HG03108 (cell line): Measurements from ENCODE around the gene NANOS2.
"Not testable (repeated sequence)": the region's sequence is repeated elsewhere in the genome, so short reads cannot be mapped to it uniquely, and the experiment has no call there.

Experiments used
- ATAC-seq: cut with Tn5 transposase; IDR thresholded peaks from one replicate; pipeline ENCODE4 v1.9.1; 2021; ENCODE audit warnings: moderate library complexity; ENCODE audit not compliant: unreplicated experiment

NANOS2 gene

GRCh38 chr19:45897261-45897812 lies 17.2 kb downstream of the NANOS2 start:
- ATAC-seq, result no peak

- ATAC-seq, result not testable (repeated sequence)
Measured at GRCh38 chr19:45895983-45896599, 18.5 kb downstream of the NANOS2 start.

- no peak for ATAC-seq
Measured at GRCh38 chr19:45895519-45895972, 19.0 kb downstream of the NANOS2 start.

GRCh38 chr19:45890877-45891276 lies 23.7 kb downstream of the NANOS2 start:
- no peak for ATAC-seq

DNA sequence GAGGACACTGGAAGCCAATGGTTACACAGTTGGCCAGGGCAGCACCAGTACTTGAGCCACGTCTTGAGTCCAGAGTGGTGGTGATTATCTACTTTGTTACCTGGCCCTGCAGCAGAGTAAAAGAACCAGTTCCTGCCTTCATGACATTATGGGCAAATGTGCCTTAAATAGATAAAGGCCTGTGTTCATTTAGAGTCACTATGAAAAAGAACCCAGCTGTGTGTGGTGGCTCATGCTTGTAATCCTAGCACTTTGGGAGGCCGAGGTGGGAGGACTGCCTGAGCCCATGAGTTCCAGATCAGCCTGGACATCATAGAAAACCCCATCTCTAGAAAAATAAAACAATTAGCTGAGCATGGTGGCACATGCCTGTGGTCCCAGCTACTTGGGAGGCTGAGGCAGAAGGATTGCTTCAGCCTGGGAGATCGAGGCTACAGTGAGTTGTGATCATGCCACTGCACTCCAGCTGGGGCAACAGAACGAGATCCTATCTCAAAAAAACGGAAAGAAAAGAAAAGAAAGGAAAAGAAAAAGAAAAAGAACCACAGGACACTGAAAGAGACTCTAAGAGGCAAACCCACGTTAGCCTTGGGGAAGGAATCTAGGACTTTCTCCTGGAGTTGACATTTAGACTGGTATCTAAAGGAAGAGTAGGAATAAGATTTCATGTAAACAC lies 25.2 kb downstream of the NANOS2 start:
- ATAC-seq, result no peak

- ATAC-seq, result no peak
Measured at GRCh38 chr19:45887200-45887710, 27.3 kb downstream of the NANOS2 start.

DNA sequence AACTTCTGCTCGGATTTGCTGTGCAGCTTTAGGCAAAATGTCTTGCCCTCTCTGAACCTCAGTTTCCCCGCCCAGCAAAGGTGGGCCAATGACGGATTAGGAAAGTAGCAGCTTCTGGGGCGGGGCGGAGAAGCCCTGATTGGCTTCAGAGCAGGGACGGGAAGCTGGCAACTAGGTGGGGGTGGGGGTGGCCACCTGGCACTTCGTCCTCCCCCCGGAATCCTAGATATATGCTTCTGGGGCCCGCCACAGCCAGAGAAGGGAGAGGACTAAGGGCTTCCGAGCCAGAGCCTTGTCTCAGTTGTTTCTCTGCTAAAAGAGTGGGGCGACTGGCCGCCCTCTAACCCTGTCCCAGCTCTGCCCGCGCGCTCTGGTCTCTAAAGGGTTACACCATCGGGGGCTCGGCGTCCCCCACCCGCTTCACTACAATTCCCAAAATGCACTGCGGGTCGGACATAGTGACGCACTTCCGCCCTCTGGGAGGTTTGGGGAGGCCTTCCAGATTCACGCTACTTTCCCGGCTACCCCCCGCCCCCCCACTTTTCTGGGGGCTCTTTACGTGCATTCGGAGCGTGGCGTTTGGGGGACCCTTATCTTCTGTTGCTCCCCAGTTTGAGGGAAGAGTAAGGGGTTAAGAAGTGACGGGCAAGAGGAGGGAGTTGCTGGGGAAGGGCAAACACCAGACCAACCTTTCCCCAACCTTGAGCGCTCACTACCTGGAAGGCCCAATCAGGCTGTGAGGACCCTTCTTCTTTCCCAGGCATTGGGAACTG lies 28.0 kb downstream of the NANOS2 start:
- ATAC-seq, result peak; percentile 44

GRCh38 chr19:45885556-45886426 lies 28.8 kb downstream of the NANOS2 start, which contains the start of gene IRF2BP1:
Gene IRF2BP1 (minus strand): TSS chr19:45886141. CDS start chr19:45885774, 367 bp downstream.
- ATAC-seq, result peak; percentile 36

- no peak for ATAC-seq
Measured at GRCh38 chr19:45884682-45885555, 29.7 kb downstream of the NANOS2 start.

GRCh38 chr19:45883881-45884681 lies 30.5 kb downstream of the NANOS2 start:
- ATAC-seq, result no peak

- no peak for ATAC-seq
Measured at GRCh38 chr19:45883586-45883880, 31.0 kb downstream of the NANOS2 start.

GRCh38 chr19:45882652-45883585 lies 31.7 kb downstream of the NANOS2 start:
- no peak for ATAC-seq

- no peak for ATAC-seq
Measured at GRCh38 chr19:45881909-45882528, 32.6 kb downstream of the NANOS2 start.

GRCh38 chr19:45881082-45881908 lies 33.3 kb downstream of the NANOS2 start:
- ATAC-seq, result no peak

DNA sequence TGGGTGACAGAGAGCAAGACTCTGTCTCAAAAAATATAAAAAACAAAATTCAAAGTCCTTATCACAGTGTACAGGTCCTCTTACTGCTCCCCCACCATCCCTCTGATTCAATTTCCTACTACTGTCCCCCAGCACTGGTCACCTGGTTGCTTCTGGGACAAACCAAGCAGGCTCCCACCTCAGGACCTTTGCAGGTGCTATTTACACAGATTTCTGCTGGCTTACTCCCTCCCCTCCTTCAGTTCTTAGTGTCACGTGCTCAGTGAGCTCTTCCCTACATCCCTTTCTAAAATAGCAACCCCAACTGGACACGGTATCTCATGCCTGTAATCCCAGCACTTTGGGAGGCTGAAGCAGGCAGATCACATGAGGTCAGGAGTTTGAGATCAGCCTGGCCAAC lies 34.6 kb downstream of the NANOS2 start:
- ATAC-seq, result no peak

DNA sequence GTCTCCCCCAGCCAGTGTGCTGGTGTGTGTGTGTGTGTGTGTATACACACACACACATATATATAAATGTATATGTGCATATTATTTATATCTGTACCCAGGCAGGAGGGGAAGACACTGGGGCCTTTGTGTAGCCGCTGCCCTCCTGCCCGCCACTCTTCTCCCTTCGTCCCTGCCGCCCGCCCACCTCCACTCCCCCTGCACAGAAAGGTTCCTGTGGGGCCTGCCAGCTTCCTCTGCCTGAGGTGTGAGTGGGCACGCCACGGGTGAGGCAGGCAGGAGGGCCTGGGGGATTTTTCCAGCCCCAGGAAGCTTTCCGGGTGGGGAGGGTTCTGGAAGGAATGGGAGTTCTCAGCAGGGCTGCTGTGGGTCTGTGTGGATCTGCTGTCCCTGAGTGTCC lies 35.5 kb downstream of the NANOS2 start:
- ATAC-seq, result no peak
